Inflammatory macrophage treated with lipopolysaccharide for 1 hour (primary cell): ENCODE measurements around the gene AICDA.

Experiments
- DNase-seq, 2 donors: peaks; one replicate each; pipeline ENCODE4 v3.0.0-alpha.2; 2020 to 2022

Gene AICDA

GRCh38 chr12:8554451-8555195 lies 58.0 kb downstream of the AICDA start:
- no peak for DNase-seq

GRCh38 chr12:8553088-8553627 lies 59.5 kb downstream of the AICDA start:
- DNase-seq = no peak
